Rectal smooth muscle tissue (tissue), 1 donor: ENCODE data around the gene GMCL2.

Experiments
- H3K27ac ChIP-seq: one replicate; pipeline ENCODE4 v1.7.0; 2013; ENCODE audit warnings: low read depth, low read length, inconsistent platforms
- H3K27me3 ChIP-seq: one replicate; pipeline ENCODE4 v1.7.0; 2013; ENCODE audit warnings: low read length; ENCODE audit not compliant: control insufficient read depth, insufficient read depth
- H3K36me3 ChIP-seq: one replicate; pipeline ENCODE4 v1.7.0; 2013; ENCODE audit warnings: low read length; ENCODE audit not compliant: control insufficient read depth, insufficient read depth
- H3K4me1 ChIP-seq: one replicate; pipeline ENCODE4 v1.7.0; 2013; ENCODE audit warnings: low read length; ENCODE audit not compliant: control insufficient read depth, insufficient read depth
- H3K4me3 ChIP-seq: one replicate; pipeline ENCODE4 v1.7.0; 2013; ENCODE audit warnings: low read length
- H3K9ac ChIP-seq: one replicate; pipeline ENCODE4 v1.7.0; 2013; ENCODE audit warnings: low read length

Gene GMCL2

GRCh38 chr5:178187014-178187413 is at the start of gene GMCL2:
TSS of gene GMCL2 (minus strand) at chr5:178187371. CDS start at chr5:178187299, 72 bp downstream.
- H3K4me1 ChIP-seq, result no peaks in the 10 kb centered on the region
- H3K9ac ChIP-seq, result no peak within 1 kb of the TSS
- H3K27ac ChIP-seq, result no peak within 1 kb of the TSS
- no peak within 1 kb of the TSS for H3K4me3 ChIP-seq
- H3K27me3 ChIP-seq, result no peaks in the 10 kb centered on the region
- no peaks in the 10 kb centered on the region for H3K36me3 ChIP-seq

GRCh38 chr5:178236679-178237078 is 49.5 kb upstream of the GMCL2 start:
- Histone ChIP-seq H3K27ac (no peak overlapping the region), H3K4me3 (no peak overlapping the region), H3K9ac (no peak overlapping the region), H3K27me3 (no peaks in the 10 kb centered on the region), H3K4me1 (peaks cover 1% of the 10 kb centered on the region), H3K36me3 (no peaks in the 10 kb centered on the region)

GRCh38 chr5:178236126-178236525 is 49.0 kb upstream of the GMCL2 start:
- H3K27me3 ChIP-seq, result no peaks in the 10 kb centered on the region
- H3K4me1 ChIP-seq, result peaks cover 7% of the 10 kb centered on the region
- H3K9ac ChIP-seq, result no peak overlapping the region
- no peak overlapping the region for H3K27ac ChIP-seq
- H3K36me3 ChIP-seq, result peaks cover 1% of the 10 kb centered on the region
- H3K4me3 ChIP-seq, result no peak overlapping the region

GRCh38 chr5:178235588-178235974 is 48.4 kb upstream of the GMCL2 start:
- Histone ChIP-seq H3K4me3 (no peak overlapping the region), H3K27me3 (no peaks in the 10 kb centered on the region), H3K9ac (no peak overlapping the region), H3K4me1 (peaks cover 10% of the 10 kb centered on the region), H3K36me3 (peaks cover 7% of the 10 kb centered on the region), H3K27ac (no peak overlapping the region)

GRCh38 chr5:178234750-178235587 is 47.8 kb upstream of the GMCL2 start:
- peaks cover 10% of the 10 kb centered on the region for H3K4me1 ChIP-seq

GRCh38 chr5:178234121-178234749 is 47.1 kb upstream of the GMCL2 start:
- Histone ChIP-seq H3K9ac (no peak overlapping the region), H3K4me1 (peaks cover 10% of the 10 kb centered on the region), H3K36me3 (peaks cover 13% of the 10 kb centered on the region), H3K4me3 (no peak overlapping the region), H3K27ac (no peak overlapping the region), H3K27me3 (no peaks in the 10 kb centered on the region)

More at GRCh38 chr5:178234750-178235587, 47.8 kb upstream of the GMCL2 start:
- H3K36me3 ChIP-seq, result peaks cover 7% of the 10 kb centered on the region
- H3K27ac ChIP-seq, result no peak overlapping the region
- H3K9ac ChIP-seq, result no peak overlapping the region
- H3K27me3 ChIP-seq, result no peaks in the 10 kb centered on the region
- H3K4me3 ChIP-seq, result no peak overlapping the region

GRCh38 chr5:178232920-178233429 is 45.8 kb upstream of the GMCL2 start:
- Histone ChIP-seq H3K27me3 (no peaks in the 10 kb centered on the region), H3K4me1 (peaks cover 10% of the 10 kb centered on the region), H3K4me3 (peak overlapping the region; percentile 86), H3K27ac (peak overlapping the region; percentile 94), H3K9ac (peak overlapping the region; percentile 76), H3K36me3 (peaks cover 14% of the 10 kb centered on the region)

GRCh38 chr5:178232124-178232919 is 45.2 kb upstream of the GMCL2 start, which contains the start of gene PHYKPL:
TSS of gene PHYKPL (minus strand) at chr5:178232802. CDS start at chr5:178232550, 252 bp downstream.
- H3K36me3 ChIP-seq, result peaks cover 14% of the 10 kb centered on the region
- peak within 1 kb of the TSS; percentile 78 for H3K9ac ChIP-seq
- H3K4me1 ChIP-seq, result peaks cover 10% of the 10 kb centered on the region
- peak within 1 kb of the TSS; percentile 94 for H3K27ac ChIP-seq
- H3K4me3 ChIP-seq, result peak within 1 kb of the TSS; percentile 86
- H3K27me3 ChIP-seq, result no peaks in the 10 kb centered on the region

GRCh38 chr5:178231539-178232123 is 44.5 kb upstream of the GMCL2 start:
- Histone ChIP-seq H3K27me3 (no peaks in the 10 kb centered on the region), H3K4me3 (peak overlapping the region; percentile 86), H3K9ac (peak overlapping the region; percentile 78), H3K4me1 (peaks cover 10% of the 10 kb centered on the region), H3K27ac (peak overlapping the region; percentile 94), H3K36me3 (peaks cover 14% of the 10 kb centered on the region)

GRCh38 chr5:178230879-178231538 is 43.8 kb upstream of the GMCL2 start:
- Histone ChIP-seq H3K27ac (no peak overlapping the region), H3K27me3 (no peaks in the 10 kb centered on the region), H3K4me1 (peaks cover 10% of the 10 kb centered on the region), H3K9ac (peak overlapping the region; percentile 0), H3K36me3 (peaks cover 14% of the 10 kb centered on the region), H3K4me3 (peak overlapping the region; percentile 86)

GRCh38 chr5:178229861-178230260 is 42.7 kb upstream of the GMCL2 start:
- Histone ChIP-seq H3K27me3 (no peaks in the 10 kb centered on the region), H3K4me1 (peaks cover 10% of the 10 kb centered on the region), H3K9ac (no peak overlapping the region), H3K4me3 (no peak overlapping the region), H3K27ac (no peak overlapping the region), H3K36me3 (peaks cover 14% of the 10 kb centered on the region)
